CD8-positive, alpha-beta memory T cell (primary cell): ENCODE measurements around the gene SLC46A3. TPM values are rescaled to one million over a fixed set of nuclear protein-coding genes. Genes with fewer than 3 reads are reported as not detected.
A peak's percentile ranks its signal among the peaks of the same experiment; 100 is the strongest.

Experiments
- CTCF ChIA-PET: fragments of 350-600 bp; sonication (Branson Sonifier 250); formaldehyde crosslinking; loops from one replicate; lab custom pipeline; 2021; ENCODE audit warnings: antibody characterized with exemption; lab: Charles Lee
- POLR2A ChIA-PET: fragments of 350-600 bp; sonication (Branson Sonifier 250); formaldehyde crosslinking; loops from one replicate; lab custom pipeline; 2021; ENCODE audit warnings: antibody characterized with exemption; lab: Charles Lee
- DNase-seq, 5 donors: peaks; one replicate each; pipeline versions ENCODE4 v3.0.0 to v3.0.0-alpha.2; 2020 to 2022; ENCODE audit warnings: mixed read lengths in 1 of 5
- H3K27ac ChIP-seq: one replicate; pipeline ENCODE4 v1.7.0; 2013; ENCODE audit warnings: low read depth, mild to moderate bottlenecking, low read length, moderate library complexity
- H3K27me3 ChIP-seq: 2 replicates; pipeline ENCODE4 v1.7.0; 2013; ENCODE audit warnings: low read length, mild to moderate bottlenecking; ENCODE audit not compliant: insufficient read depth, poor library complexity, severe bottlenecking
- H3K36me3 ChIP-seq: 2 replicates; pipeline ENCODE4 v1.7.0; 2013; ENCODE audit warnings: mild to moderate bottlenecking, low read length, moderate library complexity; ENCODE audit not compliant: insufficient read depth
- H3K4me1 ChIP-seq: 2 replicates; pipeline ENCODE4 v1.7.0; 2013; ENCODE audit warnings: mild to moderate bottlenecking, low read length, moderate library complexity; ENCODE audit not compliant: insufficient read depth
- H3K4me3 ChIP-seq: 2 replicates; pipeline ENCODE4 v1.7.0; 2013; ENCODE audit warnings: mild to moderate bottlenecking, low read length
- H3K9me3 ChIP-seq: 2 replicates; pipeline ENCODE4 v1.7.0; 2013; ENCODE audit warnings: mild to moderate bottlenecking, low read length
- H3K27ac Mint-ChIP-seq, 8 donors: one replicate each; pipeline ENCODE4 v1.8.0; 2020 to 2021; ENCODE audit warnings: mixed read lengths in 8 of 8, mild to moderate bottlenecking in 6 of 8, inconsistent platforms in 3 of 8, moderate library complexity in 3 of 8
- H3K27me3 Mint-ChIP-seq, 2 donors: one replicate each; pipeline ENCODE4 v1.8.0; 2020 to 2021; ENCODE audit warnings: mixed read lengths in 2 of 2, mild to moderate bottlenecking in 1 of 2, moderate library complexity in 1 of 2
- H3K36me3 Mint-ChIP-seq, 3 donors: one replicate each; pipeline ENCODE4 v1.8.0; 2020 to 2021; ENCODE audit warnings: mixed read lengths in 3 of 3, inconsistent platforms in 1 of 3, mild to moderate bottlenecking in 1 of 3
- H3K4me1 Mint-ChIP-seq, 3 donors: one replicate each; pipeline ENCODE4 v1.8.0; 2020 to 2021; ENCODE audit warnings: mixed read lengths in 3 of 3, inconsistent platforms in 1 of 3, mild to moderate bottlenecking in 1 of 3
- H3K4me3 Mint-ChIP-seq, 7 donors: one replicate each; pipeline ENCODE4 v1.8.0; 2020 to 2021; ENCODE audit warnings: mixed read lengths in 7 of 7, mild to moderate bottlenecking in 6 of 7, moderate library complexity in 4 of 7, inconsistent platforms in 2 of 7
- H3K9me3 Mint-ChIP-seq, 5 donors: one replicate each; pipeline ENCODE4 v1.8.0; 2020 to 2022; ENCODE audit warnings: mixed read lengths in 5 of 5, mild to moderate bottlenecking in 3 of 5, moderate library complexity in 2 of 5, inconsistent platforms in 1 of 5
- polyA plus RNA-seq: library from polyadenylated mRNA; unstranded; fragments of 300-500 nt; fragmentation: Illumina TruSeq; gene quantifications from one replicate; pipeline ENCODE4 v1.2.3, GENCODE V29; 2021
- total RNA-seq, 2 experiments: library from RNA; stranded (reverse); gene quantifications; one replicate each; pipeline ENCODE4 v1.2.3, GENCODE V29; 2021

The SLC46A3 gene
- total and polyA plus RNA-seq, 3 experiments from 2014 or later: 4.9 to 24.9 (median 5.1) TPM

DNA sequence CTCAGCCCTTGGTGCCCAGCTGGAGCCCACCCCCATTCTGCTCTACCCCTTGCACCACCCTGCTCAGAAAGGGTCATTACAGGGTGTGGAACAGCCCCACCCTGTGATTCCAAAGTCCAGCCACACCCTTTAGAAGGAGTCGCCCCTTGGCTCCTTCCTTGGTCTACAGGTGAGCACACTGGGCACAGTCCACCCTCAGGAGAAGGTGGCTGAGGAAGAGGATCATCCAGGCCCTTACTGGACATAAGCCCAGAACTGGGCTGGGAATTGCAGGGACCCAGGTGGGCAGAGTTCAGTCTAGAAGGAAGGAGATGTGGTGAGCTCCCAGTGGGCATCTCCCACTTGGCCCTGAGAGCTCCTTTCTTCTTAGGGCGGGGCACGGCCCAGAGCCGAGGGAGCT, 8.6 kb downstream of the SLC46A3 start:
- no peak overlapping the region for H3K4me3 ChIP-seq
- no peak for DNase-seq
- peaks cover 4 to 17% (median 11%) of the 10 kb centered on the region in 3 donors for H3K4me1 Mint-ChIP-seq
- no peaks in the 10 kb centered on the region for H3K27me3 ChIP-seq
- no peaks in the 10 kb centered on the region for H3K9me3 ChIP-seq
- peaks cover 25 to 64% (median 29%) of the 10 kb centered on the region in 3 donors for H3K36me3 Mint-ChIP-seq
- CTCF ChIA-PET: no interaction called here
- POLR2A ChIA-PET: no interaction called here
- H3K27me3 Mint-ChIP-seq: no peaks in the 10 kb centered on the region
- no peak overlapping the region for H3K27ac ChIP-seq
- no peak overlapping the region for H3K4me3 Mint-ChIP-seq
- peak overlapping the region in 1 of 8 donors; percentile 81 for H3K27ac Mint-ChIP-seq
- H3K4me1 ChIP-seq: no peaks in the 10 kb centered on the region
- H3K9me3 Mint-ChIP-seq: no peaks in the 10 kb centered on the region
- H3K36me3 ChIP-seq: peaks cover 5% of the 10 kb centered on the region

DNA sequence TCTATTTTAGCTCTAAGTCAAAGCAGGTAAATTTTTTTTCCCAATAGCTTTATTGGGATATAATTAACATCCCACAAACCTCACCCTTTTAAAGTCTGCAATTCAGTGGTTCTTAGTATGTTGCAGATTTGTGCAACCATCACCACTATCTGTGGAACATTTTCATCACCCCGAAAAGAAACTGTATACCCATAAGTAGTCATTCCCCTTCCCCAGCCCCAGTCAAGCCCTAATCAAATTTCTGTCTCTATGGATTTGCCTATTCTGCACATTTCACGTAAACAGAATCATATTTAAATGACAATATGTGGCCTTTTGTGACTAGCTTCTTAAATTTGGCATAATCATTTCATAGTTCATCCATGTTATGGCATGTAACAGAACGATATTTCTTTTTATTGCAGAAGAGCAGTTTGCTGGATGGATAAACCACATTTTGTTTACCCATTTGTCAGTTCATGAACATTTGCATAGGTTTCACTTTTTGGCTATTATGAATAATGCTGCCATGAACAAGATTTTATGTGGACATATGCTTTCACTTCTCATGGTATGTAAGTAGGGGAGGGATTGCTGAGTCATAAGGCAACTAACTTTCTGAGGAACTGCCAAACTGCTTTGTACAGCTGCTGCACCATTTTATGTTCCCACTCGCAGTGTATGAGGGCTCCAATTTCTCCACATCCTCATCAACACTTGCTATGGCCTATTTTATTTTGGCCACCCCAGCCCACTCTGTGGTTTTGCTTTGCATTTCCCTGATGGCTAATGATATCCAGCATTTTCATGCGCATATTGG, 10.9 kb downstream of the SLC46A3 start:
- peaks cover 25 to 72% (median 29%) of the 10 kb centered on the region in 3 donors for H3K36me3 Mint-ChIP-seq
- H3K4me1 Mint-ChIP-seq: peaks cover 0 to 8% (median 6%) of the 10 kb centered on the region in 3 donors
- no peak overlapping the region for H3K27ac Mint-ChIP-seq
- Histone ChIP-seq H3K4me3 (no peak overlapping the region), H3K4me1 (no peaks in the 10 kb centered on the region), H3K27ac (peak overlapping the region; percentile 9), H3K9me3 (no peaks in the 10 kb centered on the region), H3K36me3 (peaks cover 6% of the 10 kb centered on the region), H3K27me3 (no peaks in the 10 kb centered on the region)
- ChIA-PET POLR2A (no interaction called here), CTCF (no interaction called here)
- H3K4me3 Mint-ChIP-seq: no peak overlapping the region
- no peak for DNase-seq
- H3K9me3 Mint-ChIP-seq: no peaks in the 10 kb centered on the region
- no peaks in the 10 kb centered on the region for H3K27me3 Mint-ChIP-seq

DNA sequence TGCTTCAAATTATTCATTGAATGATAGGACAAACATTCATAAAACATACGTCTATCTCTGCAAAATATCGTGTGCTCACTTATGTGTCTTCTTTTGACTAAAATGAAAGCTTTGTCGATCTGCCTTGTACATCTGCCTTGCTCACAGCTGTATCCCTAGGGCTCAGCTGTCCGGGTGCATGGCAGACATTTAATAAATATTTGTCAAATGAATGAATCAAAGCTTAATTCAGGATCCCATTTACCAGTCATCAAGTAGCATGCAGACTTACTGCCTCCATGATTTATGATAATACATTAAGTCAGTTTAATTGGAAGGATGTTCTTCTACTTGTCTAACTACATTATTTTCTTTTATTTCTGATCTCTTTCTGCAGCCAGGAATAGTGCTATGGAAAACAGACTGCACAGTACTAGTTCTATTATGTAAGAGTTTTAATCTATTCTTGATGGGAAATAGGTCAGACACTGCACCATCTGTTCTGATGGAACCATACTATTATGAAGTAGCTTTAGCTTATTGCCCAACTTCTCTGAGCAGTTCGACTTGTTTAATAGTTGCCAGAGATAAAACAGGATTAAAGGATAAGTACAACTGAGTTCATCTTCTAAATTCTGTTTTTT, 13.2 kb downstream of the SLC46A3 start:
- Histone ChIP-seq H3K4me1 (no peaks in the 10 kb centered on the region), H3K27me3 (no peaks in the 10 kb centered on the region), H3K27ac (no peak overlapping the region), H3K36me3 (peaks cover 14% of the 10 kb centered on the region), H3K9me3 (no peaks in the 10 kb centered on the region), H3K4me3 (no peak overlapping the region)
- no peaks in the 10 kb centered on the region for H3K27me3 Mint-ChIP-seq
- CTCF ChIA-PET: no interaction called here
- peaks cover 23 to 75% (median 32%) of the 10 kb centered on the region in 3 donors for H3K36me3 Mint-ChIP-seq
- H3K4me1 Mint-ChIP-seq: peaks cover 0 to 8% (median 6%) of the 10 kb centered on the region in 3 donors
- POLR2A ChIA-PET: no interaction called here
- DNase-seq: no peak
- no peak overlapping the region for H3K4me3 Mint-ChIP-seq
- H3K27ac Mint-ChIP-seq: no peak overlapping the region
- no peaks in the 10 kb centered on the region for H3K9me3 Mint-ChIP-seq

DNA sequence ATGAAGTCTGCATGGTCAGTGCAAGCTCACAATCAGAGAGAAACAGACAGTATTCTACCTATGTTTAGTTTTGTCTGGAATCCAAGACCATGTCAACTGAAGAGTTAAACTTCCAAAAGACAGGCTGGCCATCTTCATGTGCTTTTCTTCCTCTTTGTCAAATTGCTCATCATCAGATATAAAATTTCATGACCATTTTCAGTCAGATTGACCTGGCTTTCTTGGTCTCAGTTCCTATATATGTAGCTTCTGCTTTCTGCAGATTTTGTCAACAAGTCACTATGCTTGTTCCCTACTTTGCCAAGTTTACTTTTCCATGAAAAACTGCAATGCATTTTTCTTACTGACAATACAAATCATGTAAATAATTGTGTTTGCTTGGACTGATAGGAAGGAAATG, 13.9 kb downstream of the SLC46A3 start:
- Histone ChIP-seq H3K4me3 (no peak overlapping the region), H3K27me3 (no peaks in the 10 kb centered on the region), H3K9me3 (no peaks in the 10 kb centered on the region), H3K27ac (no peak overlapping the region), H3K4me1 (no peaks in the 10 kb centered on the region), H3K36me3 (peaks cover 20% of the 10 kb centered on the region)
- DNase-seq: no peak
- Mint-ChIP-seq H3K36me3 (peaks cover 29 to 75% (median 36%) of the 10 kb centered on the region in 3 donors), H3K9me3 (no peaks in the 10 kb centered on the region), H3K4me1 (peaks cover 0 to 8% (median 6%) of the 10 kb centered on the region in 3 donors), H3K4me3 (no peak overlapping the region), H3K27ac (no peak overlapping the region), H3K27me3 (no peaks in the 10 kb centered on the region)
- ChIA-PET POLR2A (no interaction called here), CTCF (no interaction called here)

DNA sequence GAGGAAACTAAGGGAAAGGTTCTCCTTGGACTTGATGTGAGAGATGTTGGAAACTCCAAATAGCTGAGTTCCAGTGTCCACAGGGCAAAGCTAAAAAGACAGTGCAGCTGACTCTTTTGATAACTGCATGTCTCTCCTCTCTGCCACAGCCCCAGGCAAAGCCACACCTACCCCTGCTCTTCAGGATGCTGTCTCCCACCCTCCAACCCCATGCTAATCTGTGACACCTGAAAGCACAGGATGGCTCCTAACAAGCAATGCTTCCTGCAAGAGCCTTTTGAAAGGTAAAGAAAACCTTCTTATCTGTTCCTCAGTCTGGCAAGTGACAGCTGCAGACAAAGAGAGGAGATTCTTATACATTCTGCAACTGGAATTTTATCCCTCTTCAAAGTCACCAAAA, 14.5 kb downstream of the SLC46A3 start:
- peaks cover 0 to 8% (median 6%) of the 10 kb centered on the region in 3 donors for H3K4me1 Mint-ChIP-seq
- peaks cover 20% of the 10 kb centered on the region for H3K36me3 ChIP-seq

DNA sequence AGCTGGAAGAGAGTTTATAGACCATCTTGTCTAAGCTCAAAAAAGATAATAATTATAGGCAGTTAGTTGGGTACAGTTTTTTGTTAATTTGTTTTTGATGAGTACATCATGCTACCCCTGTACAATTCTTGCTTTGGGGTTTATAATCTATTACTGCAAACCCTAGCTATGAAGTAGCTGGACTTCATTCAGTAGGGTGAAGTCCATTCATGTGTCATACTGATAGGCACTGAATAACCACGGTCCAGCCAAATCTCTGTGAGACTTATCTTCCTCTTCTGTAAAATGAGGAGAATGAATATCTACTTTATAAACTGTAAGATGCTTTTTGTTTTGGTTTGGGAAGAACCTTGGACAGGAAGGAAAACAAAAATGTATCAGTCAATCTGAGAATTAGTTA, 19.5 kb downstream of the SLC46A3 start:
- CTCF ChIA-PET: interaction anchor here (1.4 kb wide), 1 partner anchor 24 kb away, joined by 4 read pairs; no protein-coding TSS in a partner anchor
- no peaks in the 10 kb centered on the region for H3K27me3 ChIP-seq
- Mint-ChIP-seq H3K36me3 (peaks cover 30 to 65% (median 35%) of the 10 kb centered on the region in 3 donors), H3K27ac (no peak overlapping the region), H3K27me3 (no peaks in the 10 kb centered on the region), H3K4me3 (no peak overlapping the region), H3K9me3 (no peaks in the 10 kb centered on the region), H3K4me1 (no peaks in the 10 kb centered on the region)
- no peak for DNase-seq
- H3K27ac ChIP-seq: no peak overlapping the region
- H3K36me3 ChIP-seq: peaks cover 23% of the 10 kb centered on the region
- H3K4me3 ChIP-seq: no peak overlapping the region
- no peaks in the 10 kb centered on the region for H3K9me3 ChIP-seq
- H3K4me1 ChIP-seq: no peaks in the 10 kb centered on the region
- POLR2A ChIA-PET: no interaction called here

More for the DNA sequence above, 14.5 kb downstream of the SLC46A3 start:
- H3K27ac Mint-ChIP-seq: no peak overlapping the region
- no peak for DNase-seq
- Histone ChIP-seq H3K4me3 (no peak overlapping the region), H3K9me3 (no peaks in the 10 kb centered on the region), H3K4me1 (no peaks in the 10 kb centered on the region), H3K27ac (no peak overlapping the region), H3K27me3 (no peaks in the 10 kb centered on the region)
- CTCF ChIA-PET: no interaction called here
- H3K4me3 Mint-ChIP-seq: no peak overlapping the region
- H3K27me3 Mint-ChIP-seq: no peaks in the 10 kb centered on the region
- POLR2A ChIA-PET: no interaction called here
- H3K36me3 Mint-ChIP-seq: peaks cover 25 to 75% (median 34%) of the 10 kb centered on the region in 3 donors
- H3K9me3 Mint-ChIP-seq: no peaks in the 10 kb centered on the region

DNA sequence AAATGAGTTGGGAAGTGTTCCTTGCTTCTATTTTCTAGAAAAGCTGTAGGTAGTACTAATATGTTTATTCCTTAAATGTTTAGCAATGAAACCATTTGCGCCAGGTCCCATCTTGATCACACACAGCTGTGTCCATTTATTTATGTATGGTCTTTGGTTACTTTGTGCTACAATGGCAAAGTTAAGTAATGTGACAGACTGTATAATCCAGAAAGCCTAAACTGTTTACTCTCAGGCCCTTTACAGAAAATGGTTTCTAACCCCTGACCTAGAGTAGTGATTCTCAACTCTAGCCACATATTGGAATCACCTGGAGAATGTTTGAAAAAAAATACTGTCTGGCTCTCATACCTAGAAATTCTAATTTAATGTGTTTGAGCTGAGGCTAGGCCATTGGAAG, 21.3 kb downstream of the SLC46A3 start:
- peaks cover 2 to 6% (median 4%) of the 10 kb centered on the region in 5 donors for H3K9me3 Mint-ChIP-seq
- Histone ChIP-seq H3K4me1 (no peaks in the 10 kb centered on the region), H3K27me3 (no peaks in the 10 kb centered on the region), H3K9me3 (no peaks in the 10 kb centered on the region), H3K27ac (no peak overlapping the region), H3K4me3 (no peak overlapping the region), H3K36me3 (peaks cover 20% of the 10 kb centered on the region)
- H3K27me3 Mint-ChIP-seq: peaks cover 0 to 3% of the 10 kb centered on the region in 2 donors
- H3K4me1 Mint-ChIP-seq: no peaks in the 10 kb centered on the region
- no peak overlapping the region for H3K4me3 Mint-ChIP-seq
- CTCF ChIA-PET: no interaction called here
- DNase-seq: no peak
- H3K27ac Mint-ChIP-seq: no peak overlapping the region
- peaks cover 27 to 50% (median 41%) of the 10 kb centered on the region in 3 donors for H3K36me3 Mint-ChIP-seq
- POLR2A ChIA-PET: no interaction called here
